Sigmoid colon (tissue), 4 donors: ENCODE data around the gene FANCM.

ENCODE experiments used
- EP300 ChIP-seq, 4 donors: sonication (generic); formaldehyde crosslinking; IDR thresholded peaks; one replicate each; pipeline ENCODE4 v1.6.1; 2017; ENCODE audit warnings: antibody characterized with exemption in 4 of 4
- POLR2A ChIP-seq, 2 donors: fragments of 450-650 bp; IDR thresholded peaks; one replicate each; pipeline ENCODE4 v1.6.1; 2016; ENCODE audit warnings: antibody characterized with exemption in 2 of 2, mild to moderate bottlenecking in 2 of 2, moderate library complexity in 2 of 2
- POLR2AphosphoS5 ChIP-seq, 4 donors: sonication (generic); formaldehyde crosslinking; IDR thresholded peaks; one replicate each; pipeline ENCODE4 v1.6.1; 2017; ENCODE audit warnings: antibody characterized with exemption in 4 of 4
- TF ChIP-seq, protein P1 (sequence below), 4 experiments: fragments of 450-650 bp in 3 of 4; fragments of 200-600 bp in 1 of 4; IDR thresholded peaks; one replicate each; pipeline ENCODE4 v1.5.1; 2016 to 2019; ENCODE audit warnings: antibody characterized with exemption in 4 of 4, mild to moderate bottlenecking in 3 of 4, moderate library complexity in 2 of 4

GRCh38 chr14:45181329-45181728 is 45.6 kb downstream of the FANCM start:
- TF ChIP-seq, protein P1, sequence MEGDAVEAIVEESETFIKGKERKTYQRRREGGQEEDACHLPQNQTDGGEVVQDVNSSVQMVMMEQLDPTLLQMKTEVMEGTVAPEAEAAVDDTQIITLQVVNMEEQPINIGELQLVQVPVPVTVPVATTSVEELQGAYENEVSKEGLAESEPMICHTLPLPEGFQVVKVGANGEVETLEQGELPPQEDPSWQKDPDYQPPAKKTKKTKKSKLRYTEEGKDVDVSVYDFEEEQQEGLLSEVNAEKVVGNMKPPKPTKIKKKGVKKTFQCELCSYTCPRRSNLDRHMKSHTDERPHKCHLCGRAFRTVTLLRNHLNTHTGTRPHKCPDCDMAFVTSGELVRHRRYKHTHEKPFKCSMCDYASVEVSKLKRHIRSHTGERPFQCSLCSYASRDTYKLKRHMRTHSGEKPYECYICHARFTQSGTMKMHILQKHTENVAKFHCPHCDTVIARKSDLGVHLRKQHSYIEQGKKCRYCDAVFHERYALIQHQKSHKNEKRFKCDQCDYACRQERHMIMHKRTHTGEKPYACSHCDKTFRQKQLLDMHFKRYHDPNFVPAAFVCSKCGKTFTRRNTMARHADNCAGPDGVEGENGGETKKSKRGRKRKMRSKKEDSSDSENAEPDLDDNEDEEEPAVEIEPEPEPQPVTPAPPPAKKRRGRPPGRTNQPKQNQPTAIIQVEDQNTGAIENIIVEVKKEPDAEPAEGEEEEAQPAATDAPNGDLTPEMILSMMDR (IDR thresholded peaks at IDR 0.05), result no peak
- TF ChIP-seq POLR2AphosphoS5 (IDR thresholded peaks at IDR 0.05) (no peak), POLR2A (IDR thresholded peaks at IDR 0.05) (no peak), EP300 (IDR thresholded peaks at IDR 0.05) (no peak)
